ENCODE results near the gene STK32A.

STK32A gene

GRCh38 chr5:147303976-147304375 lies 69.2 kb downstream of the STK32A start:
- Mint-ChIP-seq H3K4me1 (ENCODE audit: low read depth) (peaks cover 3% of the 10 kb centered on the region), H3K4me3 (no peak overlapping the region), H3K9me3 (peaks cover 9% of the 10 kb centered on the region)

DNA sequence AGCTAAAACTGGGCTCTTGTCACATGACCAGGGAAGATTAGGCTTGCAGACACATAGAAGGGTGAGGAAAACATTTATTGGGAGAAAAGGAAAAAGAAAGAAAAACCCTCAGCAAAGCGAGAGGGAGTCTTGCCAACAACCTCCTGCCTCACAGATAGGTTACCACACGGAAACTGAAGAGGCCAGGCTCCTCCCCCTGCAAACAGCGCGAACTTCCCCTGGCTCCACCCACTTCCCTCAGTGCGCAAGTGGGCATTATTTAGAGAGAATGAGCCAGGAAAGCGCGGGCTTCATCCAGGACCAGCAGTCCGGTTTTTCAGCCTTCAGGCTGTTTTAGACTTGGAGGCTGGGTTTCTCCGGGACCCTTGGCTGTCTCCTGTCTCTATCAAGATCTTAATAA lies 70.3 kb downstream of the STK32A start:
- peaks cover 12% of the 10 kb centered on the region for H3K9me3 Mint-ChIP-seq
- no peak overlapping the region for H3K27ac Mint-ChIP-seq
- H3K4me3 Mint-ChIP-seq = no peak overlapping the region
- intact Hi-C loops (cut with micrococcal nuclease) = no loop called here
- H3K4me1 Mint-ChIP-seq (ENCODE audit: low read depth) = peaks cover 9% of the 10 kb centered on the region
- H3K36me3 Mint-ChIP-seq (ENCODE audit: low read depth) = no peaks in the 10 kb centered on the region
- H3K27me3 Mint-ChIP-seq = no peaks in the 10 kb centered on the region

More at GRCh38 chr5:147303976-147304375, 69.2 kb downstream of the STK32A start:
- intact Hi-C loops (cut with micrococcal nuclease) = no loop called here
- Mint-ChIP-seq H3K27me3 (no peaks in the 10 kb centered on the region), H3K27ac (no peak overlapping the region), H3K36me3 (ENCODE audit: low read depth) (no peaks in the 10 kb centered on the region)

DNA sequence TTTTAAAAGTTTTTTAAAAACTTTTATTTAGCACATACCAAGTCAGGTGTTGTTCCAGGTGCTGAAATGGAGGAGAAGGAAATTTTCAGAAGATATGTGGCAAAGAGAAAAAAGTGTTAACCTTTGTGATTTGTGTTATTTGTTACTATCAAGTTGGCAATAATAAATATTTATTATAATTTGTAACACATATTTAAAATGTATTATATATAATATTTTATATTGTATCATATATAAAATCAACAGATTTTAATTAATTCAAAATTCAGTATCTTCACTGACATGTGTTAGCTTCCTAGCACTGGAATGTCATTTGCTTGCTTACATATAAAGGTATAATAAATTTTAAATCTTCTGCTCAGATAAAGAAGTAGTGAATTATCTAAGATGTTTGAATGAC lies 71.5 kb downstream of the STK32A start:
- H3K36me3 Mint-ChIP-seq (ENCODE audit: low read depth) = no peaks in the 10 kb centered on the region
- H3K4me1 Mint-ChIP-seq (ENCODE audit: low read depth) = peaks cover 15% of the 10 kb centered on the region
- H3K27ac Mint-ChIP-seq = no peak overlapping the region
- H3K27me3 Mint-ChIP-seq = no peaks in the 10 kb centered on the region
- H3K4me3 Mint-ChIP-seq = no peak overlapping the region
- H3K9me3 Mint-ChIP-seq = peaks cover 17% of the 10 kb centered on the region
- intact Hi-C loops (cut with micrococcal nuclease) = no loop called here

- H3K9me3 Mint-ChIP-seq = peaks cover 17% of the 10 kb centered on the region
- no peaks in the 10 kb centered on the region for H3K27me3 Mint-ChIP-seq
- H3K4me3 Mint-ChIP-seq = no peak overlapping the region
- intact Hi-C loops (cut with micrococcal nuclease) = no loop called here
- no peak overlapping the region for H3K27ac Mint-ChIP-seq
- H3K36me3 Mint-ChIP-seq (ENCODE audit: low read depth) = no peaks in the 10 kb centered on the region
- H3K4me1 Mint-ChIP-seq (ENCODE audit: low read depth) = peaks cover 15% of the 10 kb centered on the region
Measured at GRCh38 chr5:147307170-147307569, 72.3 kb downstream of the STK32A start.

GRCh38 chr5:147309621-147310020 lies 74.8 kb downstream of the STK32A start:
- H3K4me3 Mint-ChIP-seq = no peak overlapping the region
- H3K36me3 Mint-ChIP-seq (ENCODE audit: low read depth) = no peaks in the 10 kb centered on the region
- no peak overlapping the region for H3K27ac Mint-ChIP-seq
- peaks cover 16% of the 10 kb centered on the region for H3K9me3 Mint-ChIP-seq
- H3K4me1 Mint-ChIP-seq (ENCODE audit: low read depth) = peaks cover 15% of the 10 kb centered on the region
- intact Hi-C loops (cut with micrococcal nuclease) = no loop called here
- H3K27me3 Mint-ChIP-seq = no peaks in the 10 kb centered on the region

- Mint-ChIP-seq H3K9me3 (peaks cover 10% of the 10 kb centered on the region), H3K4me3 (no peak overlapping the region), H3K27ac (peak overlapping the region; percentile 71), H3K4me1 (ENCODE audit: low read depth) (peaks cover 15% of the 10 kb centered on the region), H3K36me3 (ENCODE audit: low read depth) (no peaks in the 10 kb centered on the region), H3K27me3 (no peaks in the 10 kb centered on the region)
- intact Hi-C loops (cut with micrococcal nuclease) = no loop called here
Measured at GRCh38 chr5:147310059-147310704, 75.4 kb downstream of the STK32A start.

DNA sequence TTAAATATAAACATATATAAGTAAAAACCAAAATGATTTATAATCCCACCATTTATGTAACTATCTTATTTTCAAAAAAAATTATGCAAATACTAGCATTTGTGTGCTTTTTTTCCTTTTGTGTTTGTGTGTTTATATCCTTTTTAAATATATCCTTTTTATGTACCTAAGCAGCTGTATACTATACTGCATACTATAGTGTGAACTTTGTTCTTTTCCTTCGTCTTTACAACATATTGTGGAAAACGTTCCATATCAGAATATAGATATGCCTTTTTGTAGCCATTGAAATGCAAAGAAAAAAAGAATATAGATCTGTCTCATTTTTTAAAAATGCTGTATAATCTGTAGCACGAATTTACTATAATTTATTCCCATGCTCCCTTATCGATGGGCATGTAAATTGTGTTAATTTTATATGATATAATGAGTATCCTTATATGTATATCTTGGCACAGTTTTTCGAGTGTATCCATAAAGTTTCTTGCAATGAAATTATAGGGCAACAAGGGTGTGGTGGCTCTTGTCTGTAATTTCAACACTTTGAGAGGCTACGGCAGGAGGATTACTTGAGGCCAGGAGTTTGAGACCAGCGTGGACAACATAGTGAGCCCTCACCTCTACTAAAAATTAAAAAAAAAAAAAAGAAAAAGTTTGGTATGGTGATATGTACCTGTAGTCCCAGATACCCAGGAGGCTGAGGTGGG lies 83.3 kb downstream of the STK32A start:
- Mint-ChIP-seq H3K27me3 (no peaks in the 10 kb centered on the region), H3K4me3 (no peak overlapping the region), H3K9me3 (no peaks in the 10 kb centered on the region), H3K4me1 (ENCODE audit: low read depth) (peaks cover 5% of the 10 kb centered on the region), H3K36me3 (ENCODE audit: low read depth) (no peaks in the 10 kb centered on the region), H3K27ac (no peak overlapping the region)
- intact Hi-C loops (cut with micrococcal nuclease) = no loop called here

- no peak overlapping the region for H3K4me3 Mint-ChIP-seq
- H3K9me3 Mint-ChIP-seq = no peaks in the 10 kb centered on the region
- H3K27me3 Mint-ChIP-seq = no peaks in the 10 kb centered on the region
- H3K4me1 Mint-ChIP-seq (ENCODE audit: low read depth) = peaks cover 5% of the 10 kb centered on the region
- intact Hi-C loops (cut with micrococcal nuclease) = no loop called here
- H3K36me3 Mint-ChIP-seq (ENCODE audit: low read depth) = no peaks in the 10 kb centered on the region
- H3K27ac Mint-ChIP-seq = no peak overlapping the region
Measured at GRCh38 chr5:147321569-147321968, 86.7 kb downstream of the STK32A start.

- Mint-ChIP-seq H3K9me3 (no peaks in the 10 kb centered on the region), H3K27me3 (no peaks in the 10 kb centered on the region), H3K4me1 (ENCODE audit: low read depth) (peaks cover 10% of the 10 kb centered on the region), H3K4me3 (no peak overlapping the region), H3K27ac (no peak overlapping the region), H3K36me3 (ENCODE audit: low read depth) (no peaks in the 10 kb centered on the region)
- intact Hi-C loops (cut with micrococcal nuclease) = no loop called here
Measured at GRCh38 chr5:147327421-147327820, 92.6 kb downstream of the STK32A start.

GRCh38 chr5:147327905-147328304 lies 93.1 kb downstream of the STK32A start:
- H3K36me3 Mint-ChIP-seq (ENCODE audit: low read depth) = no peaks in the 10 kb centered on the region
- H3K9me3 Mint-ChIP-seq = no peaks in the 10 kb centered on the region
- intact Hi-C loops (cut with micrococcal nuclease) = no loop called here
- H3K27ac Mint-ChIP-seq = no peak overlapping the region
- H3K27me3 Mint-ChIP-seq = no peaks in the 10 kb centered on the region
- no peak overlapping the region for H3K4me3 Mint-ChIP-seq
- H3K4me1 Mint-ChIP-seq (ENCODE audit: low read depth) = peaks cover 5% of the 10 kb centered on the region

DNA sequence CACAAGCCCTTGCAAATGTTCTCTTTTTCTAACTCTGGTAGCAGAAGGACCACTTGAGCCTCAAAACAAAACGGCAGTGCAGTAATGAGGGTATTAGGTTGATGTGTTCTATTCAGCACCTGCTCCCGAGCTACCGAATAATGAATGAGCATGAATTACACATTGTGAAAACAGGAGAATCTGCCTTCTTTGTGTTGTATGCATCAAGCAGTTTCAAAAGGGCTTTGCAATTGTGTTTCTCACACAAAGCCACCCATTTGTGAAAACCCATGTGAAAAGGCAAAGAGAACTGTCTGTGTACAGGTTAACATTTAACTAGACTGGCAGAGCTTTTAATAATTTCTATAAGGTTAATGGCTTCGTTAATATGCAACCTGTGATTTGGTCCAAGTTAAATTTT lies 97.8 kb downstream of the STK32A start:
- no peak overlapping the region for H3K4me3 Mint-ChIP-seq
- no peaks in the 10 kb centered on the region for H3K9me3 Mint-ChIP-seq
- no peaks in the 10 kb centered on the region for H3K27me3 Mint-ChIP-seq
- no peaks in the 10 kb centered on the region for H3K36me3 Mint-ChIP-seq (ENCODE audit: low read depth)
- intact Hi-C loops (cut with micrococcal nuclease) = no loop called here
- peaks cover 3% of the 10 kb centered on the region for H3K4me1 Mint-ChIP-seq (ENCODE audit: low read depth)
- no peak overlapping the region for H3K27ac Mint-ChIP-seq

DNA sequence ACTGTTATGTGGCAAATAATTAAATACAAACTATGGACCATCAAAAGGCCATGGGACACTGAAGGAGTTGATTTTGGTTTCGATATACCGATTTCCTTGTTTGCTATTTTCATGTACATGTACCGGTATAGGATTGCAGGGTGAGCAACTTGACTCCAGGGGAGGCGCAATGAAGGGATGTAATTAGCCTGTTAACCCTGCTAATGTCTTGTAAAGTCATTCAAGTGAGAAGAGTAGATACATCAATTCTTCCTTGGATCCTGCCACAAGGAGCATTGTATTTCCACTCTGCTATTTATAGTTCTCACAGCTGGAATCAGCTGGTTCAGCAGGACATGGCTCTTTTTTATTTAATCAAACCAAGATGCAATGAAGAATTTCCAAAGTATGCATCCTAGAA lies 102.0 kb downstream of the STK32A start:
- no peaks in the 10 kb centered on the region for H3K4me1 Mint-ChIP-seq (ENCODE audit: low read depth)
- no peaks in the 10 kb centered on the region for H3K27me3 Mint-ChIP-seq
- intact Hi-C loops (cut with micrococcal nuclease) = no loop called here
- no peak overlapping the region for H3K27ac Mint-ChIP-seq
- no peaks in the 10 kb centered on the region for H3K9me3 Mint-ChIP-seq
- H3K36me3 Mint-ChIP-seq (ENCODE audit: low read depth) = no peaks in the 10 kb centered on the region
- no peak overlapping the region for H3K4me3 Mint-ChIP-seq

GRCh38 chr5:147339313-147339712 lies 104.5 kb downstream of the STK32A start:
- Mint-ChIP-seq H3K27ac (no peak overlapping the region), H3K4me1 (ENCODE audit: low read depth) (no peaks in the 10 kb centered on the region), H3K9me3 (no peaks in the 10 kb centered on the region), H3K27me3 (no peaks in the 10 kb centered on the region), H3K4me3 (no peak overlapping the region), H3K36me3 (ENCODE audit: low read depth) (no peaks in the 10 kb centered on the region)
- intact Hi-C loops (cut with micrococcal nuclease) = no loop called here

DNA sequence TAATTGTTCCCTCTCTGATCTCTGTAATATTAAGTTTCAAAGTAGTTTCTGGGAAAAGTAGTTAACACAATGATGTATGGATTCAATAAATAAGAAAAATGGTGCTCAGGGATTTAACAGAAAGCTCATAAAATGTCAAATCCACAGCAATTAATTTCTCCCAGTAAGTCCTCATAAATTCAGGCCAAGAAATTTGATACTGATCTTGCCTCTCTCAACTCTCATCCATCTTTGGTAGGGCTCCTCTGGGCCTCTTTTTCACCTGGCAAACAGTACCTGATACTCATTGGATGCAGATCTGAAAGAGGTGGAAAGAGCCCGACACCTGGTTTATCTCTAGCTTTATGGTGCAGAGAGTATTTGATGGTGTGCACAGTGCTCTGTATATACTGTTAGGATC lies 106.1 kb downstream of the STK32A start:
- Mint-ChIP-seq H3K9me3 (no peaks in the 10 kb centered on the region), H3K27me3 (no peaks in the 10 kb centered on the region), H3K4me1 (ENCODE audit: low read depth) (peaks cover 6% of the 10 kb centered on the region), H3K4me3 (no peak overlapping the region), H3K36me3 (ENCODE audit: low read depth) (no peaks in the 10 kb centered on the region), H3K27ac (no peak overlapping the region)
- intact Hi-C loops (cut with micrococcal nuclease) = no loop called here

GRCh38 chr5:147341345-147341744 lies 106.5 kb downstream of the STK32A start:
- Mint-ChIP-seq H3K27me3 (no peaks in the 10 kb centered on the region), H3K27ac (no peak overlapping the region), H3K4me3 (no peak overlapping the region), H3K4me1 (ENCODE audit: low read depth) (peaks cover 6% of the 10 kb centered on the region), H3K36me3 (ENCODE audit: low read depth) (no peaks in the 10 kb centered on the region), H3K9me3 (no peaks in the 10 kb centered on the region)
- intact Hi-C loops (cut with micrococcal nuclease) = no loop called here

All from dendritic cell treated with granulocyte-macrophage colony-stimulating factor and Interleukin-4, amounts not matched to agents 40 ng/mL and 50 ng/mL, for 4 days (primary cell).